ENCODE results near the gene GDI1. TPM values are rescaled to one million over a fixed set of nuclear protein-coding genes. Genes with fewer than 3 reads are reported as not detected.

Gene GDI1
- 103 TPM for total RNA-seq

GRCh38 chrX:154436983-154437752 lies at the start of gene GDI1:
TSS of gene GDI1 (plus strand) at chrX:154437154. CDS start at chrX:154437255, 101 bp downstream.

GRCh38 chrX:154397888-154398667 lies 38.9 kb upstream of the GDI1 start, which contains the start of gene RPL10:
TSS of gene RPL10 (plus strand) at chrX:154398377. CDS start at chrX:154398520, 143 bp downstream.

DNA sequence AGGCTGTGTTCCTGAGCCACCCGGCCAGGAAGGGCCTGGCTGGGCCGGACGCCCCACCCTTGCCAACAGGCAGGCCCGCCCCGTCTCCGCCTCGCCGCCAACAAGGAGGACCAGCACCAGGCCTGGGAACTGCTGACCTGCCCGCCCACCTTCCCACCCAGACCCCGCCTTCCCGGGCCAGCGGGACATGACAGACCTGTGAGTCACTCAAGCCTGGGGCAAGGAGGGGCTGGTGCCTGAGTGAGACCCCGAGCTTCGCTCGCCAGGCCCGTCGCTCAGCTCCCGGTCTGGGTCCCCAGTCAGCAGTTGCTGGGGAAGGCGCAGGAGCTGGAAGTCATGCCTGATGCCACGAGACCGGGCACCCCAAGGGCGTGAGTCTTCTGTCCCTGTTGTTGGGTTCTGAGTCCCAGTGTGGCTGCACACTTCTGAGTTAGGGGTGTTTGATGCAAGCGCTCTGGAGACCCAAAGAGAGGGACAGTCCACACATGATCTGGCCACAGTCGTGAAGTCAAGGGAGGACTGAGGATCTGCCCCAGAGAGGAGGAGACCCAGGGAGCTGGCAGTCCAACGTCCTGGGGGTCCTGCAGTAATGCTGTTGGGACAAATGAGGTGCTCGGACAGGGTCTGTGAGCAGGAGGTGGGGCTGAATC lies 27.6 kb upstream of the GDI1 start, which contains the start of gene DNASE1L1:
Gene DNASE1L1, minus strand, starts transcription at position 33 of the 650 bp plus-strand sequence. CDS start 3,686 bp downstream, outside the sequence.

GRCh38 chrX:154428176-154429171 lies 8.5 kb upstream of the GDI1 start, which contains the start of gene ATP6AP1:
TSS of gene ATP6AP1 (plus strand) at chrX:154428677. CDS start at chrX:154428693, 16 bp downstream.

GRCh38 chrX:154443992-154444754 lies 7.2 kb downstream of the GDI1 start, which contains the start of gene FAM50A:
TSS of gene FAM50A (plus strand) at chrX:154444141. CDS start at chrX:154444236, 95 bp downstream.

GRCh38 chrX:154458116-154458953 lies 21.4 kb downstream of the GDI1 start, which contains the start of gene PLXNA3:
TSS of gene PLXNA3 (plus strand) at chrX:154458281. CDS start at chrX:154460184, 1,903 bp downstream.

GRCh38 chrX:154478728-154479622 lies 42.0 kb downstream of the GDI1 start, which contains the start of gene LAGE3:
TSS of gene LAGE3 (minus strand) at chrX:154479281. CDS start at chrX:154478915, 366 bp downstream.

DNA sequence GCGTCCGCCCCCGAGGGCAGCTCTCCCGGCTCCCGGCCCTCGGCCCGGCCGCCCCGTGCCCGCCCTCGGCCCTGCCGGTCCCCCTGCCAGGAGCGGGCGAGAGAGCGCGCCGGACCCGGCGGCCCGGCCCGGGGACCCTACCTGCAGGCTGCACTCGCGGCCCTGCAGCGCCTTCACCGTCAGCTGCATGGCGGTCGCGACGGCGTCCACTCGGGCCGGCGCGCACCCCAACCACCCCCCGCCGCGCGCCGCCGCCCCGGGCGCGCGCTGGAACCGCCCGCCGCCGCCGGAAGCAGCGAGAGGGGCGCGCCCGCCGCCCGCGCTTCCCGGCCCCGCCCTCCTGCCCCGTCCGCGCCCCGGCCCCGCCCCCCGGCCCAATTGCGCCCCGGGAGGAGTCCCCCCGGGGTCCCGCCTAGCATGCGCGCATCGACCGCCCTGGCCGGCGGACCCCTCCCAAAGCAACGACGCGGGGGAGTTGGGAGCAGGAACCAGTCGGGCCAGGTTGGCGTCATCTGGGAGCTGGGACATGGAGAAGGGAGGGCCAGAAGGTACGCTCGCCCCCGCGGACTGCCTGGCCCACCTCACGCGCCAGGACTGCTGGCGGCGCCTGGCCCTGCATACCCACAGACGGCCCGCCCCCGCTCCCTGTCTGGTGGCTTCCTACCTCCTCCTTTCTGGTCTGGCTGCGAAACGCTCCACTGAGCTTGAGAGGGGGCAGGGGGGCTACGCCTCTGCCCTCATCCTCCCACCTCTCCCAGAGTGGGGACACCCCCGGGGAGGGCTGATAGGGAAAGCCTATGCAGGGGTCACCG lies 49.6 kb downstream of the GDI1 start, which contains the start of gene UBL4A:
Gene UBL4A, minus strand, starts transcription at position 220 of the 812 bp plus-strand sequence. Its CDS starts 31 bp downstream, at position 189.

GRCh38 chrX:154490414-154491083 lies 53.6 kb downstream of the GDI1 start, which contains the start of gene SLC10A3:
TSS of gene SLC10A3 (minus strand) at chrX:154490629. CDS start at chrX:154488940, 1,689 bp downstream.

Small RNA genes lying within 50 kb of the gene (small RNA-seq; reads per million reads assigned to genes)
- gene MIR6858 (ENCODE audit: low replicate concordance), result 0.09 reads per million
- gene SNORA70 (ENCODE audit: low replicate concordance), result not detected

Other genes starting within 250 kb of the GDI1 start
- not detected for gene OPN1MW2, start 217.4 kb upstream of the GDI1 start, total RNA-seq
- gene OPN1MW3, start 179.6 kb upstream of the GDI1 start, total RNA-seq, result not detected
- not detected for gene TEX28, start 142.0 kb upstream of the GDI1 start, total RNA-seq
- 0.18 TPM for gene TKTL1, start 141.4 kb upstream of the GDI1 start, total RNA-seq
- 813 TPM for gene FLNA, start 62.5 kb upstream of the GDI1 start, total RNA-seq
- 61.3 TPM for gene EMD, start 57.9 kb upstream of the GDI1 start, total RNA-seq
- gene RPL10, start 38.8 kb upstream of the GDI1 start, total RNA-seq, result 2,753 TPM
- 27.1 TPM for gene DNASE1L1, start 27.9 kb upstream of the GDI1 start, total RNA-seq
- 35.7 TPM for gene TAFAZZIN, start 25.6 kb upstream of the GDI1 start, total RNA-seq
- 106 TPM for gene ATP6AP1, start 8.5 kb upstream of the GDI1 start, total RNA-seq
- 26.0 TPM for gene FAM50A, start 7.0 kb downstream of the GDI1 start, total RNA-seq
- gene PLXNA3, start 21.1 kb downstream of the GDI1 start, total RNA-seq, result 28.7 TPM
- 11.6 TPM for gene LAGE3, start 42.1 kb downstream of the GDI1 start, total RNA-seq
- 31.4 TPM for gene UBL4A, start 49.5 kb downstream of the GDI1 start, total RNA-seq
- 17.9 TPM for gene SLC10A3, start 53.5 kb downstream of the GDI1 start, total RNA-seq
- 23.9 TPM for gene FAM3A, start 79.1 kb downstream of the GDI1 start, total RNA-seq
- gene G6PD, start 109.7 kb downstream of the GDI1 start, total RNA-seq, result 31.3 TPM
- 14.5 TPM for gene IKBKG, start 110.5 kb downstream of the GDI1 start, total RNA-seq
- not detected for gene CTAG1A, start 148.0 kb downstream of the GDI1 start, total RNA-seq
- not detected for gene CTAG1B, start 182.1 kb downstream of the GDI1 start, total RNA-seq
- gene CTAG2, start 216.4 kb downstream of the GDI1 start, total RNA-seq, result not detected

Measured in metanephros (tissue), 2 donors.